HG02642 (cell line): ENCODE results near the gene ALOX5AP.

Experiments used
- ATAC-seq: cut with Tn5 transposase; IDR thresholded peaks from one replicate; pipeline ENCODE4 v1.9.1; 2021; ENCODE audit warnings: mild to moderate bottlenecking; ENCODE audit not compliant: unreplicated experiment, poor library complexity

Gene ALOX5AP

DNA sequence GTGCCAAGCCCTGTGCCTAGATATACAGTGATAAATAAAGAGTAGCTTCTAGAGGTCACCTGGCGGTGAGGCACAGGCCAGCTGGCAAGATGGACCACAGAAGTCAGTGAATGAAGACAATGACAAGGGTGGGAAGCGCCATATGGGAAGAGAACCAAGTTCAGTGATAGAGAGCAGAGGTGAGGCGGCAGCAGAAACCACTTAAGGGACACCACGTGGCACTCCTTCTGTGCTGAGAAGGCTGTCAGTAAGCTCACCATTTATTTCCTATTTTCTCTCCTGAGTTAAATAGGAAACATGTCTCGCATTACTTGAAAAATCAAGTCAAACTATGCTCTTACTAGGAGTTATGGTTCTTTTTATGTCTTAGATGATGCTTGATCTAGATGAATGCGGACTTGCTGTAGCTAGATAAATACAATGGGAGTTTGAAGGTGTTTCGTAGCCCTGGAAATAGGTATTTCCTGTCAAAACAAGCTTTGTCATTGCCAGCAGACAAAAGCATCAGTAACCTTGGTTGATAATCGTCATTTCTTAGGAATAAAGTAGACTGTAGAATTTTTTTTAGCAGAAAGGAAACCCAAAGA is 17.8 kb downstream of the ALOX5AP start:
- no peak for ATAC-seq

DNA sequence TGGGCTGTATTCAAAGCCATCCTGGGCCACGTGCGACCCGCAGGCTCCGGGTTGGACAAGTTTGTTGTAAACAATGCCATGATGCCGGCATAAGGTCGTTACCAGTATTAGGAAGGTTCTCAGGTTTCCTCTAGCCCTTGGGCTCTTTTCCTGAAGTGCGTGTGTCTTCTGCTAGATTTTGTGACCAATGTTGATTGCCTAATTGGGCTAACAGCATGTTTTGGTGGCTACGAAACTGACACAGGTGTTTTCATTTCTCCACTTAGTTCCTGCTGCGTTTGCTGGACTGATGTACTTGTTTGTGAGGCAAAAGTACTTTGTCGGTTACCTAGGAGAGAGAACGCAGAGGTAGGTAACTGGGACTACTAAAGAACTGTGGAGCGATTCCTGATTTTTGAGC is 20.3 kb downstream of the ALOX5AP start:
- no peak for ATAC-seq

DNA sequence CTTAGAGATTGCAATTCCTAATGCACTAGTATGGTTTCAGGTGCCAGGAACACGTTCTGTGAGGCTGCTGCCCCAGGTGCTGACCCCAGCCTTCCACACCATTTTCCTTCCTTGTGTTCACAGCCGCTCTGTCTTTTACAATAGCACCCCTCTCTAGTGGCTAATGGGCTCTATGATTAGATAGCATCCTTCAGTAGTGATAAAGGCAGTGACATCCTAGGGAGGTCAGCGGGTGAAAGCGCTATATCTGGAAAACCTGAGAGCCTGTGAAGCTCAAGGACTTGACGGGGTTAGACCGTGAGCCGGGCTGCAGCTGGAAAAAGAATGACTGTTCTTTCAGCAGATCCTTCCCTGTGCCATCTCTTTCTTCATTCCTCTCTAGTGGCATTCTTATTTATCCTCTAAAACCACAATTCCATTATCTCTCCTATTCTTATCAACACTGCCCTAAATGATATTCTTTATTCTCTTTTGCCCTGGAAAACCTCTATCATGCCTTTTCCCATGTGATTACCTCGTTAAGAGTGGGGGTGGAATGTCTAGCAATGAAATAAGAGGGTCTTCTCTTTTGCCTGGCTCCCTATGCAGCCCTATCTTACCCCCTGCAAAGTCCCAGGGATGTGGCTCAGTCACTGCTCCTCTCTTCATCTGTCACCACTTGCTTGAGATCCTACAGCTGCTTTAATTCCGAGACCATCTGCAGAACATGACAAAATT is 21.8 kb downstream of the ALOX5AP start:
- ATAC-seq, result no peak

DNA sequence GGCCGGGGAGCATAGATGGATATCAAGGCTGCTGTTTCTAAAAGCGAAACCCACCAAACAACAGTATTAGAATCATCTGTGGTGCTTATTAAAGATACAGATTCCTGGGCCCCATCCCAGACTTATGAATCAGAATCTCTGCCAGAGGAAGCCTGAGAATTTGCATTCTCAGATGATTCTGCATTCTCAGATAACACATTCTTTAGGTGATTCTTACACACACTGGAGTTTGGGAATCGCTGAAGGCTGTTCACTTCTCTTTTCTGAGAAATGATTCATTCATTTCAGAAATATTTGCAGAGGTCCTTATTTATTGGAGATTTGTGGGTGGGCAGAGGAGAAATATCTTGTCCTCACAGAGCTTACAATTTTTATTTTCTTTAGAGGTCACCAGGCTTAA is 24.4 kb downstream of the ALOX5AP start:
- ATAC-seq, result no peak

DNA sequence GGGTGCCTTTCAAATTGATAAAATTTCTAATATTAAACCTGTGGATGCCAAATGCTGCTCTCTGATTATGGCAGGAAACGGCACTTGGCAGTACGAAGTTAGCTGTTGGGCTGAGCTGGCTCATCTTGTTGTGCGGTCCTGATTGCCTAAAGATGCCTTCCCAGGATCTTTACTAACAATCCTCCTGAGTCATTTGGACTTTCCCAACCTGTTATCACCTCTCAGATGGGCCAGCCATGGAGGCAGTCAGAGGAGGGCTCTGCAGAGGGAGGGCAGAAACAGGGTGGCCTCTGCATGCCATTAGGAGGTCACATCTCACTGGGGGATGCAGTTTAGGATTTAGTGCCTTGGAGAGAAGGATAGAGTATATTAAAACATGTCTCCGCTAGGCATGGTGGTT is 27.3 kb downstream of the ALOX5AP start:
- no peak for ATAC-seq

DNA sequence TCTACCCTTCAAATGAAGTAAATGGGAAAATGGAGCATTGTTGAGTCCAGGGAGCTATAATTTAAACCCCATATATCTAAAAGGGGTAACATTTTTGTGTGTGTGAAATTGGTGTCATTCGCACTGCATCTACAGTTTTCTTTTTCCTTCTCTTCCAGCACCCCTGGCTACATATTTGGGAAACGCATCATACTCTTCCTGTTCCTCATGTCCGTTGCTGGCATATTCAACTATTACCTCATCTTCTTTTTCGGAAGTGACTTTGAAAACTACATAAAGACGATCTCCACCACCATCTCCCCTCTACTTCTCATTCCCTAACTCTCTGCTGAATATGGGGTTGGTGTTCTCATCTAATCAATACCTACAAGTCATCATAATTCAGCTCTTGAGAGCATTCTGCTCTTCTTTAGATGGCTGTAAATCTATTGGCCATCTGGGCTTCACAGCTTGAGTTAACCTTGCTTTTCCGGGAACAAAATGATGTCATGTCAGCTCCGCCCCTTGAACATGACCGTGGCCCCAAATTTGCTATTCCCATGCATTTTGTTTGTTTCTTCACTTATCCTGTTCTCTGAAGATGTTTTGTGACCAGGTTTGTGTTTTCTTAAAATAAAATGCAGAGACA is 28.6 kb downstream of the ALOX5AP start:
- no peak for ATAC-seq

DNA sequence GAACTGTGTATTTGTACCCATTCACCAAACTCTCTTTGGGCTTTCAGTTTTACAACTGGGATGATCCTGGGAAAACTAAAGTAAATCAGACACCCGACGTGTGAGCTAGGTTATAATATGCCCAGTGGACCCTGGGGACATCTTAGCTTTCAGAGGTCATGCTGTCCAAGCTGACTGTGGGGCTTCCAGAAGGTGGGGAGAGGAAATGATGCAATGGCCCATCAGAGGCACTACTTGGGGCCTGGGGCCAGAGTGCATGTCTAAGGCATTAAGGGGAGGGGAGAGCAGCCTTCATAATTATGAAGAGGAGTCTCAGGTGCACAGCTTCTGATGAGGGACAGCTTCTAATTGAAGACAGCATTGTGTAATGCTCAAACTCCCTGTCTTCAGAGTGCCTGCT is 30.9 kb downstream of the ALOX5AP start:
- no peak for ATAC-seq

DNA sequence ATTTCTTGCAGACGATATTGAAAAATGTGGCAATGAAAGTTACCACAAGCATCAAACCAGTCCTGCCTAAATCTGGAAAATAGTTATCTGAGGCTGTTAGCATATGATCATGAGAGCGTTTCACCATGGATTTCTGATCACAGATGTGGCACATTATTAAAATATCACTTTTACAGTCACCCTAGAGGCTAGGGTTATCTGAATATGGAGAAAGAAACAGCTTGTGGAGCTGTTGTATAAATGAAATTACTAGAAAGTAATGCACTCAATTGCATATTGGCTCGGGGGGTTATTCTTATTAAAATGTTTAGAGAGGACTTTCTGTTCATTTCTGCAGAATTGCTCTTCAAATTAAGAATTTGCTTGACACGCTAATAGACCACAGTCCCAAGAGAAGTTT is 35.6 kb downstream of the ALOX5AP start:
- no peak for ATAC-seq

DNA sequence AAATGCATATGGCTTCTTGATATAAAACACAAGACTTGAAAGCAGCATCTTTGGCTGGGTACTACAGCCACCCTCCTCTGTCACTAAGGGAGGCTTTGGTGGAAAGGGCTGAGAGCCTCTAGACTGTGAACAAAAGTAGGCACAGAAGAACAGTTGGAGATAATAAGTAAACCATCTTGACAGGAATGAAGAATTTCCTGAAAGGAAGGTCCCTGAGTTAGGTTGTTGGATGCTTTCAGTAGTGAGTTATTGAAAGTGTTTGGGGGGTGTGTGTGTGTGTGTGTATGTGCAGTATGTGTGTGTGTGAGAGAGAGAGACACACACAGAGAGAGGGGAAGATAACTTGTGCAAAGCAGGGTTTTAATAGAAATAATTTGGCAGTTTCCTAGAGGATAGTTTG is 38.2 kb downstream of the ALOX5AP start:
- no peak for ATAC-seq

DNA sequence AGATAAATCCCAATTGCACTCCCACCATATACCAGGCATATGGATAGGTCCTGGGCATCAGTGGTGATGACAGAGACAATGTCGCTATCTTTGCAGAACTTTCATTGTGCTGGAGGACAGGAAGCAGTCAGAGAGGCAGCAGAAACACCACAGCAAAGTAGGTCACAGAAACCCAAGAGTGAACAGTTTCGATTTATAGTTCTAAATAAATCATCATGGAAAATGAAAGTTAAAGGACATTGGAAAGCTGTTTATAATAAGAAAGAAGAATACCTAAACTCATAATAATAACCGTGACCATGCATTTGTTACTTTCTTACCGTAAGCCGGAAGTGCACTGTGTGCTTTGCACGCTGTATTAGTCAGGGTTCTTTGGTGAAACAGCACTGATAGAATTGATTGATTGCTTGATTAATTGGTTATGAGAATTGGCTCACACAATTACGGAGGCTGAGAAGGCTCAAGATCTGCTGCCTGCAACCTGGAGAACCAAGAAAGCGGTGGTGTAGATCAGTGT is 38.9 kb downstream of the ALOX5AP start:
- no peak for ATAC-seq

DNA sequence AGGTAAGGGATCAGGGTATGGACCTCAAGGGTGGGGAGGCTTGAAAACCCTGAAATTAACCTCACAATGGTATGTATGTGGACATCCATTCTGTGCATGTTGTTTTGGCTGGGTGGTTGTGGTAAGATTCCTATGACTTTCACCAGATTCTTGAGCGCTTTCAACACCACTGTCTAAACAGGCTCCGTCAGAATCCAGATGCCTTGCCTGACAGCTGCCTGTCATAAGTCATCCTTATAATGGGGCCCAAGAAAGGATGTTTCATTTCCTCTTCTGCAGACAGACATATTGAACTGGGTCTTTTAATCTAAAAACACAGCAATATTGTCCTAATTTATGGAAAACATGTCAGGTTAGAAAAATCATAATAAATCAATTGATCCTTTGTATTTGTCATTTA is 41.3 kb downstream of the ALOX5AP start:
- no peak for ATAC-seq

DNA sequence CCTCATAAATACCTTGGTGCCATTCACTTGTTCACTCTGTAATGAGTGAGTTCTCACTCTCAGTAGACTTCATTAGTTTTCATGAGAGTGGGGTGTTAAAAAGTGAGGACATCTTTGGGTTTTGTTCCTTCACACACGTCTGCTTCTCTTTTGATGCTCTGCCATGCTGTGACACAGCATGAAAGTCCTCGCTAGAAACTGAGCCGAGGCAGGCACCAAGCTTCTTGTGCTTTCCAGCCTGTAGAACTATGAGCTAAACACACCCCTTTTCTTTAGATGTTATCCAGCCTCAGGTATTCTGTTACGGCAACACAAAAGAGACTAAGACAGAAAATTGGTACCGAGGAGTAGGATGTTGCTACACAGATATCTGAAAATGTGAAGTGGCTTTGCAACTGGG is 43.7 kb downstream of the ALOX5AP start:
- no peak for ATAC-seq

DNA sequence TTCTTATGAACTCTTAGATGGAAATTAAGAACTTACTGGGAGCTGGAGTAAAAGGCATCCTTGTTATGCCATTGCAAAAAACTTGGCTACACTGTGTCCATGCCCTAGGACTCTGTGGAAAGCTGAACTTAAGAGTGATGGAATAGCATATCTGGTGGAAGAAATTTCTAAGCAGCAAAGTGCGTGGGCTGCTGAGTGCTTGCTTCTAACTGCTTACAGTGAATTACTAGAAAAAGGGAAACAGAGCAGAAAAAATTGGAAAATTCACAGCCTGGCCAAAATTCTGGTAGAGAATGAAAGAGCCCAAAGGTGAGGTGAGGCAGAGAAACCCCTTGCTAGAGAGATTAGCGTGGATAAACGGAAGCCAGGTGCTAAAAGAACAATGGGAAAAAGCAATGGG is 44.3 kb downstream of the ALOX5AP start:
- ATAC-seq, result no peak

DNA sequence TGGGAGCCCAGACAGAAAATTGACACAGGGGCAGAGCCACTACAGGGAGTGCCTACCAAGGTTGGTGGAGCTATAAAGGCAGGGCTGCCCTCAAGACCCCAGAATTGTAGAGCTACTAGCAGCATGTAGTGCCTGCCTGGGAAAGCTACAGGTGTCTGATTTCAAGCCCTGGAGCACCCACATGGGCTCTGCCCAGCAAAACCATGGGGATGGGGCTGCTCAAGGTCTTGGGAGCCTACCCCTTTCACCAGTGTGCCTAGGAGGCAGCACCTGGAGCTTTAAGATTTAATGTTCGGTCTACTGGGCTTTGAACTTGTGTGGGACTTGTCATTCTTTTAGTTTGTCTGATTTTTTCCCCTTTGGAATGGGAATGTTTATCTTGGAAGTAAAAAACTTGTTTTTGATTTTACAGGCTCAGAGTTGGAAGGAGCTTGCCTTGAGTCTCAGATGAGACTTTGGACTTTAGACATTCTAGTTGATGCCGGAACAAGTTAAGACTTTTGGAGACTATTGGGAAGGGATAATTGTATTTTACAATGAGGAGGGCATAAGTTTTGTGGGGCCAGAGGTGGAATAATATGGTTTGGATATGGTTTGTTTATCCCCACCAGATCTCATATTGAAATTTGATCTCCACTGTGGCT is 45.1 kb downstream of the ALOX5AP start:
- no peak for ATAC-seq

DNA sequence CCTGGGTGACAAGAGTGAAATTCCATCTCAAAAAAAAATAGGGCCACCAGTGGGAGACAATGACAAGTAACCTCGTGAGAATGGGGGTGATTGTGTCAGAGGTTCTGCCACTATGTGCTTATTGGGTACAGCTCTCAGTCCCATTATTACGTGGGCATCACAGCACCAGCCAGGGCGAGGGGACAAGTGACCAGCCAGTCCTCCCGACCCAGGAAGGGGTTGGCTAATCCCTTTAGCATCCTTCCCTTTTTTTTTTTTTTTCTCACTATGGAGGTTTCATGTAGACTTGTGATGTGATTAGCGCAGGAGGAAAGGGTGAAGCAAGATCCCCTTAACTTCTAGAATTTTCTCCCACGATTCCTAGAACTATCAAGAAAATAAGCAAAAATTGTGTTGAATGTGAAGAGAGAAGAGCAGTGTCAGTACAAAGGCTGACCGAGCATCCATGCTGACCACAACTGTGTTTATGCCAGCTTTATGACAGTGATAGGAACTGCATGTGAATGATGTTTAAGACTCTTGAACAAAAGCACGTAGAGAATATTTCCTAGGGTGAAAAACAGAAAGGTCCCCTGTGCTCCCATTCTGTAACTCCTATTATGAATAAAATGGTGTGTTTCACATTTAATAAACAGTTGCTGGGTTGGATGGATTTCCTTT is 50.0 kb downstream of the ALOX5AP start:
- ATAC-seq, result no peak

DNA sequence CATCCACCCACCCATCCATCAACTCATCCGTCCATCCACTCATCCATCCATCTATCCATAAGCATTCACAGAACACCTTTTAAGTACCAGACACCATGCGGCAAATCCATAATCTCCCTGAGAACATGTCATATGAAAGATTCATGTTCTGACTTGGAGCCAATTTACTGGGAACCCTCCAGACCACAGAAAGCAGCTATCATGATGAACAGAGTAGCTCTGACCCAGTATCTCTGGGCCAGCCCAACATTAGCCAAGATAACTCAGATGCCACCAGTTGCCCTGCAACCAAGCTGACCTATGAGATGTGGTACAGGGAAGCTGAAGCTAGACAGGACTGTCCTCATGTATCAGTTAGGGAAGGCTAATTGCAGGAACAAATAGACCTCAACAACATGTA is 51.3 kb downstream of the ALOX5AP start:
- ATAC-seq, result no peak

DNA sequence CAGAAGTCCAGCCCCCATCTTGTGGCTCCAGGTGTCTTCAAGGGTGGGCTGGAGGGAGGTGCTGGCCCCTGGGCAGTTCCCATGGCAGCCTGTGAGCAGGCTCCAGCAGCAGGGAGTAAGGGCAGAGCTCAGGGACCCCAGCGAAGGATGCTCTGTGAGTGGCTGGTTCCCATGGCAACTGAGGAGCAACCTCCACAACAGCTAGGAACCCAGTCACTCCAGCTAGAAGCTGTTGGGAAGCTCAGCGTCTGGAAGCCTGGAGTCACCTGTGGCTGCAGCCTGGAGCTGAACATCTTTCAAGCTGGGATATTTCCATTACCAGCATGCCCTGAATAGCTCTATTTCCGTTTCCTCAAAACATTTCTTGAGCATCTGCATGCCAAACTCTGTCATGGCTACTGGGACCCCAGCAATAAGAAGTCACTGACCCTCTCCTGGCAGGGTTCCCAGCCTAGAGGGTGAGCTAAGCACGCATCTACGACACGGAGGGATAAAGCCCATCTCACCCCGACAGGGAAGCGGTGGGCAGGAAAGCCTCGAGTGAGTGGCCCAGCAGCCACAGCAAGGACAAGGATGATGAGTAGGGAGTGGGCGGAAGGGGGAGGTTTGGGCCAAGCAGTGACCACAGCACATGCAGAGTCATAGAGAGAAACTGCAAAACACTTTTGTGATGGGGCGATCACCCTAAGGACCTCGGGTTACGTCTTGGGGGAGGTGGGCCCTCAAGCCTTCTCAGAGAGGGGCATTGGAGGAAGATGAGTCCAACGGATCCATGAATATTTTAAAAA is 52.6 kb downstream of the ALOX5AP start:
- no peak for ATAC-seq

DNA sequence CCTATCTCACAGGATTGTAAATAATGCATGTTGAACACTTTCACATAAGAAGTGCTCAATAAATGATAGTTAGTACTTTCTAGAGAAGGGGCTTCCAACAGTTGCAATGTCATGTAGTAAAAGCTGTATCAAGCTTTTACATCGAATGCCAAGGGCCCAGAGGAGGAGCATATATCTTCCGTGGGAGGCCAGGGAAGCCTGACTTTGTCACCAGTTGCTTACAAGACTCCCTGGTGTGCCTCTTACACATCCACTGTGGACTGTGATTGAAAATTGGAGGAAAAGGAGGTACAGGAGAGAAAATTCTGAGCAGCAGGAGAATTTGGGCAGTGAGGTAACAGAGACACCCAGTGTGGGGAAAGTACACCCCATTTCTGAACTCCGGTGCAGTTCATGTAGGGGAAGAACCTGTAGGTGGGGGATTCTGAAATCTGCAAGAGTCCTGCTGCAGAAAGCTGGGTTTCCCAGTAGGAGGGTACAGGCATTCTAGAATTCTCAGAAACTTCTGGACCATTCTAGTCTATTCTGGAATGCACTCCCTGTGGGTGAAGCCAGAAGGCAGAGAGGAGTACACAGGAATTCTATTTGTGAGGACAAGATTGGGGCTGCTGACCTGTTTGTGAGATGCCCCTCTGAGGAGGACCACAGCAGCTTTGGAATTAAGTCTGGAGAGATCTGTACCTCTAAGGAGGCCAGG is 54.0 kb downstream of the ALOX5AP start:
- no peak for ATAC-seq

DNA sequence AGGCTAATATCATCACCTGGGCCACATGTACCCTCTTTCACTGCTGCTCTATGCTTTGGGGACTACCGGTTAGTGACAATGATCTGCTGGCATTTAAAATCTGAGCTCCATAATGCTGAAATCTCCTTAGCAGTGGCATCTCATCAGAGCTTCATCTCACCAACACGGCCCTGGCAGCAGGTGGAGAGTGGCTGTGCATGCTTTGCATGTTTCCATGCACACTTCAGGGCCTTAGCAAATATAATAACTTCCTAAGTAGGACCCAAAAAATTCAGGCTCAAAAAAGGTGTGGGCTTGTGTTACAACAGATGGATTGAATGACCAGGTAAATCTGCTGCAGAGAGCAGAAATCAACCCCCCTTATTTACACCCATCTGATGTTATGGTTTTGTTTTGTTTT is 55.2 kb downstream of the ALOX5AP start:
- no peak for ATAC-seq
